SU-DHL-6 (cell line): ENCODE results near the gene LRRC19.

Experiments used
- H2AFZ ChIP-seq: fragments of 200-600 bp; sonication (generic); 2 replicates; pipeline ENCODE4 v1.6.1; 2014; ENCODE audit warnings: low read depth, mild to moderate bottlenecking, moderate library complexity, mixed read lengths, antibody characterized with exemption, low read length; ENCODE audit not compliant: severe bottlenecking
- H3F3A ChIP-seq: fragments of 200-600 bp; shearing (Covaris generic); 2 replicates; pipeline ENCODE4 v1.6.0; 2016; ENCODE audit warnings: antibody characterized with exemption, mild to moderate bottlenecking; ENCODE audit not compliant: insufficient read depth
- H3K27ac ChIP-seq: fragments of 200-600 bp; sonication (generic); 2 replicates; pipeline ENCODE4 v1.5.1; 2016; ENCODE audit warnings: low read depth, mild to moderate bottlenecking, low read length, moderate library complexity, mixed read lengths
- H3K27me3 ChIP-seq: fragments of 200-600 bp; sonication (generic), shearing (Covaris generic); 2 replicates; pipeline ENCODE4 v1.6.0; 2014; ENCODE audit warnings: mild to moderate bottlenecking, low read length
- H3K36me3 ChIP-seq: fragments of 200-600 bp; sonication (generic); 2 replicates; pipeline ENCODE4 v1.6.1; 2014; ENCODE audit warnings: mild to moderate bottlenecking, low read length, mixed read lengths
- H3K4me2 ChIP-seq: fragments of 300-600, 200-600 bp; shearing (Covaris generic), sonication (generic); 2 replicates; pipeline ENCODE4 v1.6.0; 2014; ENCODE audit warnings: low read length, low read depth, mild to moderate bottlenecking; ENCODE audit not compliant: poor library complexity, severe bottlenecking
- H3K4me3 ChIP-seq: fragments of 200-600 bp; sonication (generic); 2 replicates; pipeline ENCODE4 v1.5.1; 2014; ENCODE audit warnings: antibody characterized with exemption, low read length, mild to moderate bottlenecking, mixed read lengths; ENCODE audit not compliant: insufficient read depth, poor library complexity, severe bottlenecking
- H3K79me2 ChIP-seq: fragments of 200-600 bp; sonication (generic); 2 replicates; pipeline ENCODE4 v1.6.1; 2014; ENCODE audit warnings: mild to moderate bottlenecking, low read length, moderate library complexity; ENCODE audit not compliant: insufficient read depth
- H3K9ac ChIP-seq: fragments of 200-600 bp; sonication (generic); 2 replicates; pipeline ENCODE4 v1.7.0; 2014; ENCODE audit warnings: mild to moderate bottlenecking, low read length
- H3K9me2 ChIP-seq: fragments of 200-600 bp; sonication (generic); replicated peaks from 2 replicates; pipeline ENCODE4 v1.6.1; 2014; ENCODE audit warnings: low read length; ENCODE audit not compliant: insufficient read depth
- H3K9me3 ChIP-seq: fragments of 200-600 bp; sonication (generic); 2 replicates; pipeline ENCODE4 v1.6.1; 2014; ENCODE audit warnings: low read length, mixed read lengths; ENCODE audit not compliant: insufficient read depth
- H4K20me1 ChIP-seq: fragments of 200-600 bp; sonication (generic); 2 replicates; pipeline ENCODE4 v1.6.1; 2014; ENCODE audit warnings: low read depth, mild to moderate bottlenecking, antibody characterized with exemption, low read length, moderate library complexity, mixed read lengths
- EZH2phosphoT487 ChIP-seq: fragments of 200-600 bp; sonication (generic), shearing (Covaris generic); conservative IDR thresholded peaks from 2 replicates; pipeline ENCODE4 v1.6.1; 2018; ENCODE audit warnings: mild to moderate bottlenecking, antibody characterized with exemption, low read length, moderate library complexity, mixed read lengths
- TF ChIP-seq, protein P1 (sequence below): fragments of 200-600 bp; sonication (generic); IDR thresholded peaks from one replicate; pipeline ENCODE4 v1.5.1; 2017; ENCODE audit warnings: antibody characterized with exemption, mild to moderate bottlenecking, low read length, moderate library complexity; ENCODE audit not compliant: insufficient read depth, poor library complexity, severe bottlenecking

LRRC19 gene

GRCh38 chr9:26955921-26956859 is 49.3 kb downstream of the LRRC19 start, which contains the start of gene IFT74:
Gene IFT74, plus strand, starts transcription at chr9:26956412. Its CDS starts 5,556 bp downstream, at chr9:26961968.
- no peaks in the 10 kb centered on the region for H3F3A ChIP-seq
- no peak within 1 kb of the TSS for H3K4me2 ChIP-seq
- H3K9me2 ChIP-seq: no peaks in the 10 kb centered on the region
- H3K9me3 ChIP-seq: no peaks in the 10 kb centered on the region
- peak within 1 kb of the TSS; percentile 10 for H2AFZ ChIP-seq
- H3K27me3 ChIP-seq: no peaks in the 10 kb centered on the region
- no peaks in the 10 kb centered on the region for H3K36me3 ChIP-seq
- H3K79me2 ChIP-seq: no peaks in the 10 kb centered on the region
- no peak within 1 kb of the TSS for H3K9ac ChIP-seq
- H3K27ac ChIP-seq: no peak within 1 kb of the TSS
- no peak within 1 kb of the TSS for H3K4me3 ChIP-seq
- TF ChIP-seq, protein P1, sequence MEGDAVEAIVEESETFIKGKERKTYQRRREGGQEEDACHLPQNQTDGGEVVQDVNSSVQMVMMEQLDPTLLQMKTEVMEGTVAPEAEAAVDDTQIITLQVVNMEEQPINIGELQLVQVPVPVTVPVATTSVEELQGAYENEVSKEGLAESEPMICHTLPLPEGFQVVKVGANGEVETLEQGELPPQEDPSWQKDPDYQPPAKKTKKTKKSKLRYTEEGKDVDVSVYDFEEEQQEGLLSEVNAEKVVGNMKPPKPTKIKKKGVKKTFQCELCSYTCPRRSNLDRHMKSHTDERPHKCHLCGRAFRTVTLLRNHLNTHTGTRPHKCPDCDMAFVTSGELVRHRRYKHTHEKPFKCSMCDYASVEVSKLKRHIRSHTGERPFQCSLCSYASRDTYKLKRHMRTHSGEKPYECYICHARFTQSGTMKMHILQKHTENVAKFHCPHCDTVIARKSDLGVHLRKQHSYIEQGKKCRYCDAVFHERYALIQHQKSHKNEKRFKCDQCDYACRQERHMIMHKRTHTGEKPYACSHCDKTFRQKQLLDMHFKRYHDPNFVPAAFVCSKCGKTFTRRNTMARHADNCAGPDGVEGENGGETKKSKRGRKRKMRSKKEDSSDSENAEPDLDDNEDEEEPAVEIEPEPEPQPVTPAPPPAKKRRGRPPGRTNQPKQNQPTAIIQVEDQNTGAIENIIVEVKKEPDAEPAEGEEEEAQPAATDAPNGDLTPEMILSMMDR: no peak
- TF ChIP-seq EZH2phosphoT487: no peak
- H4K20me1 ChIP-seq: no peaks in the 10 kb centered on the region

DNA sequence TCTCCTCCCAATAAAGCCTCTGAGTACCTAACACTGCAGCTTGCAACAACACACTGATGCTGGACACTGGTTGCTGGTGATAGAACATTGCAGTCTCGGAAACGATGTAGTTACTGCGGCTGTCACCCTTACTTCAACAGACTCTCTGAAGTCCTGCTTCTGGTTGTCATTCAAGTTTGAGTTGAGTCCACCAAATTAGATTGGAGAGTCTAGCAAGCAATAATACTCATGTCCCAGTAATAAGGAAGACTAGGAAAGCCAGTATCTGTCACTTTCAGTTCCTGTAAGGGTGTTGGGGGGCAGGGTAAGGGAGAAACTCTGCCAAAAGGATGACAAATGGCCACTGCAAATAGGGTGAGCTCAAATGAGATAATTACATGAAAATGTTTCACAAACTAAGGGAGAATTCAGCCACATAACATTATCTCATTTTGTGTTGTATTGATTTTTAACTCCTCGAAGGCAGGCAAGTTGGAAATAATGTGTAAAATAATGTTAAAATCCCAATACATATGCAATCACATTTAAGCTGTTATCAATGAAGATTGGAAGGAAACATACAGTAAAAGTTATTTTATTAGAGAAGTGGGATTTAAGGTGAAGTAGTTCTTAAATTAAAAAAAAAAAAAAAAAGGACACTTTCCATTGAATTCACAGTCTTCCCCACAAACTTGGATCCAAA is 50.1 kb downstream of the LRRC19 start:
- Histone ChIP-seq H3K9me2 (no peaks in the 10 kb centered on the region), H2AFZ (no peak overlapping the region), H3K27me3 (no peaks in the 10 kb centered on the region), H3K79me2 (no peaks in the 10 kb centered on the region), H3K9me3 (no peaks in the 10 kb centered on the region), H3K4me2 (no peak overlapping the region), H3K27ac (no peak overlapping the region), H3K36me3 (no peaks in the 10 kb centered on the region), H3K4me3 (no peak overlapping the region), H3F3A (no peaks in the 10 kb centered on the region), H3K9ac (no peak overlapping the region), H4K20me1 (no peaks in the 10 kb centered on the region)
- TF ChIP-seq EZH2phosphoT487: no peak
- TF ChIP-seq, protein P1: no peak

DNA sequence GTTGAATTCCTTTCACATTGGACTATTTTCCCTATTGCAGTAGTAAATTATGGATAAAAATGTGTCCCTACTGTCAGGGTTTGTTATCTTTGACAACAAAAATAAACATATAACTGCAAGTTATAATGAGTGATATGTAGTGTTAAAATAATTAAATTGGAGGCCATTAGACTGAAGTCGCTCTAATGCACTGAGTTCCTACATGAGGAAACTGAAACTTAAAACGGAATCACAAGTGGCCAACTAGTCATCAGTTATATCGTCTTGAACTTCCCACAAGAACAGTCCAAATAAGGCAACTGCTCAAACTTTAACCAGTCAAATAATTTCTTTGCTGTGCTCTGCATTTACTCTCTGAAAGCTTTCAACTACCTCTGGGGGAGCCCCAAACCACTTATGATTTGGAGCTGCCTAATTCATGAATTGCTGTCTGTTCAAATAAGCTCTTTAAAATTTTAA is 51.4 kb downstream of the LRRC19 start:
- H4K20me1 ChIP-seq: no peaks in the 10 kb centered on the region
- no peak for TF ChIP-seq EZH2phosphoT487
- TF ChIP-seq, protein P1: no peak
- H3F3A ChIP-seq: no peaks in the 10 kb centered on the region
- H3K4me2 ChIP-seq: no peak overlapping the region
- no peak overlapping the region for H3K9ac ChIP-seq
- no peaks in the 10 kb centered on the region for H3K9me2 ChIP-seq
- H3K9me3 ChIP-seq: no peaks in the 10 kb centered on the region
- no peaks in the 10 kb centered on the region for H3K79me2 ChIP-seq
- H3K36me3 ChIP-seq: no peaks in the 10 kb centered on the region
- no peak overlapping the region for H3K27ac ChIP-seq
- H3K4me3 ChIP-seq: no peak overlapping the region
- no peak overlapping the region for H2AFZ ChIP-seq
- H3K27me3 ChIP-seq: no peaks in the 10 kb centered on the region
